Measurements from ENCODE around the gene MXI1.
A peak's percentile ranks its signal among the peaks of the same experiment; 100 is the strongest.

MXI1 gene

DNA sequence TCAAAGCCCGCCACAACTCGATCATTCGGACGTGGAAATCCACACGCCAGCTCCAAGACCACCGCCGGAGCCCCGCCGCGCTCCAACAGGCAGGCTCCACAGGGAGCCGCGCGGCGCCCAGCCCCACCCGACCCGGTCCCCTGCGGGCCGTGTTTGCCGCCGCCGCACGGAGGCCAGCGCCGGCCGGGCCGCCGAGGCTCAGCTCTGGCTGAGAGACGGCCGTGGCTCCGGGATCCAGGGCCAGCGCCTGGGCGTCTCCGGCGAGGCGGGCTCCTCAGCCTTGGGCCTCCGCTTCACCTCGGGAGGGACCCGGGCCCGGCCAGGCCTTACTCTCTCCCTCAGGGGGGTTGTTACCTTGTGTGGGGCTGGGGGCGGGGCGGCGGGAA, 97.0 kb downstream of the MXI1 start:
- TF ChIP-seq, protein P1, sequence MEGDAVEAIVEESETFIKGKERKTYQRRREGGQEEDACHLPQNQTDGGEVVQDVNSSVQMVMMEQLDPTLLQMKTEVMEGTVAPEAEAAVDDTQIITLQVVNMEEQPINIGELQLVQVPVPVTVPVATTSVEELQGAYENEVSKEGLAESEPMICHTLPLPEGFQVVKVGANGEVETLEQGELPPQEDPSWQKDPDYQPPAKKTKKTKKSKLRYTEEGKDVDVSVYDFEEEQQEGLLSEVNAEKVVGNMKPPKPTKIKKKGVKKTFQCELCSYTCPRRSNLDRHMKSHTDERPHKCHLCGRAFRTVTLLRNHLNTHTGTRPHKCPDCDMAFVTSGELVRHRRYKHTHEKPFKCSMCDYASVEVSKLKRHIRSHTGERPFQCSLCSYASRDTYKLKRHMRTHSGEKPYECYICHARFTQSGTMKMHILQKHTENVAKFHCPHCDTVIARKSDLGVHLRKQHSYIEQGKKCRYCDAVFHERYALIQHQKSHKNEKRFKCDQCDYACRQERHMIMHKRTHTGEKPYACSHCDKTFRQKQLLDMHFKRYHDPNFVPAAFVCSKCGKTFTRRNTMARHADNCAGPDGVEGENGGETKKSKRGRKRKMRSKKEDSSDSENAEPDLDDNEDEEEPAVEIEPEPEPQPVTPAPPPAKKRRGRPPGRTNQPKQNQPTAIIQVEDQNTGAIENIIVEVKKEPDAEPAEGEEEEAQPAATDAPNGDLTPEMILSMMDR (conservative IDR thresholded peaks at IDR 0.05; ENCODE audit: control insufficient read depth, insufficient read depth, low read depth, low read length) = no peak
- DNase-seq (ENCODE audit: low read depth) = no peak
- peak overlapping the region; percentile 63 for H3K4me3 ChIP-seq (ENCODE audit: control insufficient read depth, low read depth, low read length)

GRCh38 chr10:110304780-110305421, 97.5 kb downstream of the MXI1 start, which contains the start of gene SMNDC1:
TSS of gene SMNDC1 (minus strand) at chr10:110304920. CDS start at chr10:110303587, 1,333 bp downstream.
- peak; percentile 98 for DNase-seq (ENCODE audit: low read depth)
- TF ChIP-seq, protein P1 (conservative IDR thresholded peaks at IDR 0.05; ENCODE audit: control insufficient read depth, insufficient read depth, low read depth, low read length) = no peak
- H3K4me3 ChIP-seq (ENCODE audit: control insufficient read depth, low read depth, low read length) = peak within 1 kb of the TSS; percentile 63

DNA sequence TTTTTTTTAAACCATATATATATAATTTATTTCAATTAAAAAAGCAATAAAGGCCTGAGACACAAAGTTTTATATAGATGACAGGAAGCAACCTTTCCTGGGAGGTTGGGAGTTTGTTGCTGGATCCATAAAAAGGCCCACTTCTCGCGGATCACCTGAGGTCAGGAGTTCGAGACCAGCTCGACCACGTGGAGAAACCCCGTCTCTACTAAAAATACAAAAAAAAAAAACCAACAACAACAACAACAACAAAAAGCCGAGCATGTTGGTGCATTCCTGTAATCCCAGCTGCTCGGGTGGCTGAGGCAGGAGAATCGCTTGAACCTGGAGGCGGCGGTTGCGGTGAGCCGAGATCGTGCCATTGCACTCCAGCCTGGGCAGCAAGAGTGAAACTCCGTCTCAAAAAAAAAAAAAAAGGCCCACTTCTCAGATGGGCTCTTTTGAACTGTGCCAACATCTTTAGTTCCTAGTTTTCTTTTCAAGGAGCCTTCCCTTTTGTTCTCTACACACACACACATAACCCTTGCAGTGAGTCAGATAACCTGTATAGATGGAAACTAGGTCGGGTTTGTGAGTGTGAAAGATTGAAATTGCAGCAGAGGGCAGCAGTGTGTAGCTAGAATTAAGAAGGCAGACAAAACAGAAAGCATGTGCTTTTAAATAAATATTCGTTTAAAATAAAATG, 98.5 kb downstream of the MXI1 start:
- TF ChIP-seq, protein P1 (conservative IDR thresholded peaks at IDR 0.05; ENCODE audit: control insufficient read depth, insufficient read depth, low read depth, low read length) = peak; percentile 75
- H3K4me3 ChIP-seq (ENCODE audit: control insufficient read depth, low read depth, low read length) = peak overlapping the region; percentile 23
- peak; percentile 94 for DNase-seq (ENCODE audit: low read depth)

DNA sequence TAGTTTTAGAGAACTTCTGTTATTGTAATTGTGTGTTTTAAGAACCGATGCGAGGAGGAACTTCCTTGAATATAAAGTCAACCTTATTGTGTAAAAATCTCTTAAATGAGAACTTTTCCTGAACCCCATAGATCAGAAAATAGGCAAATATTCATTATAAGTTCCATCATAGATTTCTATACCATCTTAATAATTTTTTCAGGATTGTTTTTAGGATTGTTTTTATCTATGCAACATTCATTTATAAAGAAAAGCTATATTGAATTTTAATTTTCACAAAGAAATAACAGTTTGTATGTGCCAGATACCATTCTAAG, 99.0 kb downstream of the MXI1 start:
- TF ChIP-seq, protein P1 (conservative IDR thresholded peaks at IDR 0.05; ENCODE audit: control insufficient read depth, insufficient read depth, low read depth, low read length) = no peak
- DNase-seq (ENCODE audit: low read depth) = no peak
- H3K4me3 ChIP-seq (ENCODE audit: control insufficient read depth, low read depth, low read length) = peak overlapping the region; percentile 23

- TF ChIP-seq, protein P1 (conservative IDR thresholded peaks at IDR 0.05; ENCODE audit: control insufficient read depth, insufficient read depth, low read depth, low read length) = no peak
- DNase-seq (ENCODE audit: low read depth) = no peak
- no peak overlapping the region for H3K4me3 ChIP-seq (ENCODE audit: control insufficient read depth, low read depth, low read length)
Measured at GRCh38 chr10:110307805-110308204, 100.4 kb downstream of the MXI1 start.

DNA sequence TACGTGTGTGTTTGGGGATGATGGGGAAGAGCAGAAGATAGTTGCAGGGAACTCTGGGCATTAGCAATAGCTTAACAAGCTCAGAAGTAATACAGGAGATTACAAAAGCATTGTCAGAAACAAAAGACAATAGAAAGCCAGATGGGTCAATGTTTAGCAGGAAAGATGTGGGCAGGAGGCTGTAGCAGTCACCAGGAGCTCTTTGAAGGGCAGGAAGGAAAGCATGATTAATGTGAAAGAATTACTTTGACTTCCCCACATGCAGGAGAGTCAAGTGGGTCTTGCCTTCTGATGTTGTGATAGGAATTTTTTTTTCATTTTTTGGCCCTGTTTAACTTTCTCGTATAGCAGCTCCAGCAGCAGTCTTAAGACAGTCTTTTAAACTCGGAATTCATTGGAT, 103.3 kb downstream of the MXI1 start:
- TF ChIP-seq, protein P1 (conservative IDR thresholded peaks at IDR 0.05; ENCODE audit: control insufficient read depth, insufficient read depth, low read depth, low read length) = no peak
- no peak overlapping the region for H3K4me3 ChIP-seq (ENCODE audit: control insufficient read depth, low read depth, low read length)
- no peak for DNase-seq (ENCODE audit: low read depth)
